Stimulated activated naive B cell treated with anti-CD40 and anti-IgM and Interleukin-4, amounts not matched to agents 10 μg/mL and 1 μg/mL and 100 μg/mL, for 72 hours (primary cell): ENCODE data around the gene DMBT1.
"Not testable (repeated sequence)": the region's sequence is repeated elsewhere in the genome, so short reads cannot be mapped to it uniquely, and the experiment has no call there.

Experiments
- ATAC-seq, 2 donors: fragments of 150-1000 bp; cut with Tn5 transposase; replicated peaks; 2 replicates each; pipeline ENCODE4 v1.10.0; 2021; ENCODE audit warnings: moderate library complexity in 1 of 2
- DNase-seq: peaks from one replicate; pipeline ENCODE4 v3.0.0; 2021
- H3K27ac Mint-ChIP-seq: one replicate; pipeline ENCODE4 v1.8.0; 2022; ENCODE audit warnings: mild to moderate bottlenecking, mixed read lengths
- H3K27me3 Mint-ChIP-seq, 2 donors: one replicate each; pipeline ENCODE4 v1.8.0; 2022; ENCODE audit warnings: mixed read lengths in 2 of 2
- H3K36me3 Mint-ChIP-seq, 2 donors: one replicate each; pipeline ENCODE4 v1.8.0; 2022; ENCODE audit warnings: mixed read lengths in 2 of 2, mild to moderate bottlenecking in 1 of 2
- H3K4me1 Mint-ChIP-seq, 2 donors: one replicate each; pipeline ENCODE4 v1.8.0; 2022; ENCODE audit warnings: mixed read lengths in 2 of 2, mild to moderate bottlenecking in 1 of 2
- H3K4me3 Mint-ChIP-seq, 2 donors: one replicate each; pipeline ENCODE4 v1.8.0; 2022; ENCODE audit warnings: mild to moderate bottlenecking in 2 of 2, mixed read lengths in 2 of 2, moderate library complexity in 1 of 2
- H3K9me3 Mint-ChIP-seq, 2 donors: one replicate each; pipeline ENCODE4 v1.8.0; 2022; ENCODE audit warnings: mixed read lengths in 2 of 2, mild to moderate bottlenecking in 1 of 2

DMBT1 gene

DNA sequence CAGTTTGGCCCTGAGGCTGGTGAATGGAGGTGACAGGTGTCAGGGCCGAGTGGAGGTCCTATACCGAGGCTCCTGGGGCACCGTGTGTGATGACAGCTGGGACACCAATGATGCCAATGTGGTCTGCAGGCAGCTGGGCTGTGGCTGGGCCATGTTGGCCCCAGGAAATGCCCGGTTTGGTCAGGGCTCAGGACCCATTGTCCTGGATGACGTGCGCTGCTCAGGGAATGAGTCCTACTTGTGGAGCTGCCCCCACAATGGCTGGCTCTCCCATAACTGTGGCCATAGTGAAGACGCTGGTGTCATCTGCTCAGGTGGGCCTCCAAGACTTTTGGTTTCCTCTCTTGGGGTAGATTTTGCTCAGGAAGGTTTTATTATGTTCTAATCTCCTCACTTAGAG lies 25.5 kb downstream of the DMBT1 start:
- H3K27me3 Mint-ChIP-seq, H3K36me3 Mint-ChIP-seq, H3K27ac Mint-ChIP-seq, H3K4me1 Mint-ChIP-seq, H3K4me3 Mint-ChIP-seq, ATAC-seq, DNase-seq, H3K9me3 Mint-ChIP-seq: not testable (repeated sequence)

GRCh38 chr10:122587098-122587760 lies 26.7 kb downstream of the DMBT1 start:
- Mint-ChIP-seq H3K4me1 (no peaks in the 10 kb centered on the region), H3K36me3 (no peaks in the 10 kb centered on the region), H3K27me3 (no peaks in the 10 kb centered on the region), H3K27ac (no peak overlapping the region), H3K4me3 (no peak overlapping the region), H3K9me3 (no peaks in the 10 kb centered on the region)
- DNase-seq (no peak), ATAC-seq (no peak)

DNA sequence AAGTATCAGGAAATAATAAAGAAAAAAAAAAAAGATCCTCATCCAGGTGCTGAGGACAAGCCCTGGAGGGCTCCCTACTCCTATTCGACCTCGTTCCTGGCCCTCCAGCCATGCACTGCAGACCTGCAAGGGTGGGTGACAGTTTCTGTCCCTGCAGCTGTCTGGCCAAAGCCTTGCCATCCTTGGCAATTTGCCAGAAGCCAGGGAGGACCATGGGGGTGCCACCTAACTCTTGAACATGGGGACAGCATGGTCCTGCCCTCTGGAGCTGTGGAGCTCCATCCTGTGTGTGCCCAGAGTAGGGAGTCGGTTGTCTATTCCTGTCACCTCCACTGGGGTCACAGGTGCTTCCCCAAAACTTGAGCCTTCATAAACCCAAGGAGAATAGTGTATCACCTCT lies 27.8 kb downstream of the DMBT1 start:
- ATAC-seq, result no peak
- Mint-ChIP-seq H3K36me3 (no peaks in the 10 kb centered on the region), H3K9me3 (no peaks in the 10 kb centered on the region)

DNA sequence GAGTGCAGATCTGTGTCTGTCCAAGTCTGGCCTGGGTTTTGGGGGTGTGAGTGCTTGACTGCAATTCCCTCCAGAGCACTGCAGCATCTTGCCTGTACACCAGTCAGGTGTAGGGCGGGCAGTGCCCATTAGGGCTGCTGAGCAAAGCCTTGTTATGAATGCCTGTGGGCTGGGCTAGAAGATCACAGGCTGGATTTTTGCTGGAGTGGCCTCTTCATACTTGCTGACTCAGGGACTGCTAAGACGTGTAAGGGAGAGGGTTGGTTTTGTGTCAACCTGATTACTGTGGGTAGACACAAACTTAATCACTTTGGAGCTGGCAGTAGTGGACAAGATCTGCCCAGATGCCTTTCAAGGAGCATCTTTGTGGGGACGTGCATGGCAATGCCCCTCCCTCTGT lies 29.6 kb downstream of the DMBT1 start:
- no peak for DNase-seq
- Mint-ChIP-seq H3K36me3 (no peaks in the 10 kb centered on the region), H3K4me3 (no peak overlapping the region), H3K27ac (no peak overlapping the region), H3K27me3 (no peaks in the 10 kb centered on the region), H3K9me3 (no peaks in the 10 kb centered on the region), H3K4me1 (no peaks in the 10 kb centered on the region)
- no peak for ATAC-seq

More for the DNA sequence above, 27.8 kb downstream of the DMBT1 start:
- no peaks in the 10 kb centered on the region for H3K27me3 Mint-ChIP-seq
- no peak for DNase-seq
- no peaks in the 10 kb centered on the region for H3K4me1 Mint-ChIP-seq
- no peak overlapping the region for H3K4me3 Mint-ChIP-seq
- H3K27ac Mint-ChIP-seq, result no peak overlapping the region

- H3K4me1 Mint-ChIP-seq, result no peaks in the 10 kb centered on the region
- no peaks in the 10 kb centered on the region for H3K36me3 Mint-ChIP-seq
- no peak overlapping the region for H3K4me3 Mint-ChIP-seq
- ATAC-seq (no peak), DNase-seq (no peak)
- no peak overlapping the region for H3K27ac Mint-ChIP-seq
- H3K9me3 Mint-ChIP-seq, result no peaks in the 10 kb centered on the region
- H3K27me3 Mint-ChIP-seq, result no peaks in the 10 kb centered on the region
Measured at GRCh38 chr10:122591736-122592135, 31.2 kb downstream of the DMBT1 start.

DNA sequence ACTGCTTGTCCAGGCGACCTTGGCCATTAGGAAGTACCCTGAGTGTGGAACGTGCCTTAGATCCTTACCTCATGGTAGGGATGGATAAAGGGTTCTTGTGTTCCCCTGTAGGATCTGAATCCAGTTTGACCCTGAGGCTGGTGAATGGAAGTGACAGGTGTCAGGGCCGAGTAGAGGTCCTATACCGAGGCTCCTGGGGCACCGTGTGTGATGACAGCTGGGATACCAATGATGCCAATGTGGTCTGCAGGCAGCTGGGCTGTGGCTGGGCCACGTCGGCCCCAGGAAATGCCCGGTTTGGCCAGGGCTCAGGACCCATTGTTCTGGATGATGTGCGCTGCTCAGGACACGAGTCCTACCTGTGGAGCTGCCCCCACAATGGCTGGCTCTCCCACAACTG lies 31.6 kb downstream of the DMBT1 start:
- no peaks in the 10 kb centered on the region for H3K4me1 Mint-ChIP-seq
- no peak overlapping the region for H3K27ac Mint-ChIP-seq
- DNase-seq (no peak), ATAC-seq (no peak)
- no peaks in the 10 kb centered on the region for H3K27me3 Mint-ChIP-seq
- H3K36me3 Mint-ChIP-seq, result no peaks in the 10 kb centered on the region
- H3K4me3 Mint-ChIP-seq, result no peak overlapping the region
- no peaks in the 10 kb centered on the region for H3K9me3 Mint-ChIP-seq

GRCh38 chr10:122617476-122618270 lies 57.1 kb downstream of the DMBT1 start:
- H3K27me3 Mint-ChIP-seq, result no peaks in the 10 kb centered on the region
- no peaks in the 10 kb centered on the region for H3K4me1 Mint-ChIP-seq
- no peak overlapping the region for H3K4me3 Mint-ChIP-seq
- H3K9me3 Mint-ChIP-seq, result no peaks in the 10 kb centered on the region
- no peaks in the 10 kb centered on the region for H3K36me3 Mint-ChIP-seq
- H3K27ac Mint-ChIP-seq, result no peak overlapping the region
- DNase-seq, result no peak
- no peak for ATAC-seq

- Mint-ChIP-seq H3K4me3 (no peak overlapping the region), H3K27ac (no peak overlapping the region), H3K4me1 (no peaks in the 10 kb centered on the region), H3K36me3 (no peaks in the 10 kb centered on the region), H3K9me3 (no peaks in the 10 kb centered on the region), H3K27me3 (no peaks in the 10 kb centered on the region)
- DNase-seq (no peak), ATAC-seq (no peak)
Measured at GRCh38 chr10:122618461-122619165, 58.1 kb downstream of the DMBT1 start.

- H3K4me3 Mint-ChIP-seq, H3K27me3 Mint-ChIP-seq, H3K36me3 Mint-ChIP-seq, DNase-seq, H3K27ac Mint-ChIP-seq, H3K9me3 Mint-ChIP-seq, H3K4me1 Mint-ChIP-seq, ATAC-seq: not testable (repeated sequence)
Measured at GRCh38 chr10:122620961-122621360, 60.4 kb downstream of the DMBT1 start.

- DNase-seq (no peak), ATAC-seq (no peak)
- Mint-ChIP-seq H3K4me1 (no peaks in the 10 kb centered on the region), H3K27me3 (peaks cover 0 to 3% of the 10 kb centered on the region in 2 donors), H3K27ac (no peak overlapping the region), H3K36me3 (no peaks in the 10 kb centered on the region), H3K9me3 (no peaks in the 10 kb centered on the region), H3K4me3 (no peak overlapping the region)
Measured at GRCh38 chr10:122624546-122624945, 64.0 kb downstream of the DMBT1 start.

- peaks cover 3 to 6% of the 10 kb centered on the region in 2 donors for H3K27me3 Mint-ChIP-seq
- no peak overlapping the region for H3K4me3 Mint-ChIP-seq
- H3K27ac Mint-ChIP-seq, result no peak overlapping the region
- ATAC-seq, result no peak
- H3K36me3 Mint-ChIP-seq, result no peaks in the 10 kb centered on the region
- no peak for DNase-seq
- no peaks in the 10 kb centered on the region for H3K4me1 Mint-ChIP-seq
- H3K9me3 Mint-ChIP-seq, result no peaks in the 10 kb centered on the region
Measured at GRCh38 chr10:122630526-122630925, 70.0 kb downstream of the DMBT1 start.

- Mint-ChIP-seq H3K4me1 (no peaks in the 10 kb centered on the region), H3K36me3 (no peaks in the 10 kb centered on the region), H3K27ac (no peak overlapping the region), H3K9me3 (no peaks in the 10 kb centered on the region), H3K27me3 (peaks cover 0 to 10% of the 10 kb centered on the region in 2 donors), H3K4me3 (no peak overlapping the region)
- no peak for DNase-seq
- ATAC-seq, result no peak
Measured at GRCh38 chr10:122632031-122632430, 71.5 kb downstream of the DMBT1 start.

- H3K36me3 Mint-ChIP-seq, result no peaks in the 10 kb centered on the region
- no peak overlapping the region for H3K27ac Mint-ChIP-seq
- no peaks in the 10 kb centered on the region for H3K9me3 Mint-ChIP-seq
- H3K4me1 Mint-ChIP-seq, result no peaks in the 10 kb centered on the region
- DNase-seq (no peak), ATAC-seq (no peak)
- peaks cover 0 to 12% of the 10 kb centered on the region in 2 donors for H3K27me3 Mint-ChIP-seq
- H3K4me3 Mint-ChIP-seq, result no peak overlapping the region
Measured at GRCh38 chr10:122632576-122632975, 72.0 kb downstream of the DMBT1 start.

- ATAC-seq (no peak), DNase-seq (no peak)
- no peak overlapping the region for H3K4me3 Mint-ChIP-seq
- H3K4me1 Mint-ChIP-seq, result no peaks in the 10 kb centered on the region
- no peak overlapping the region for H3K27ac Mint-ChIP-seq
- H3K36me3 Mint-ChIP-seq, result no peaks in the 10 kb centered on the region
- peaks cover 0 to 1% of the 10 kb centered on the region in 2 donors for H3K9me3 Mint-ChIP-seq
- H3K27me3 Mint-ChIP-seq, result peaks cover 0 to 12% of the 10 kb centered on the region in 2 donors
Measured at GRCh38 chr10:122636953-122637352, 76.4 kb downstream of the DMBT1 start.

GRCh38 chr10:122637376-122637775 lies 76.8 kb downstream of the DMBT1 start:
- ATAC-seq, result no peak
- Mint-ChIP-seq H3K27ac (no peak overlapping the region), H3K4me3 (no peak overlapping the region), H3K27me3 (peaks cover 0 to 9% of the 10 kb centered on the region in 2 donors), H3K4me1 (no peaks in the 10 kb centered on the region), H3K36me3 (no peaks in the 10 kb centered on the region), H3K9me3 (peaks cover 0 to 1% of the 10 kb centered on the region in 2 donors)
- no peak for DNase-seq
